ELR (cell line): ENCODE results near the gene ERGIC2.
A peak's percentile ranks its signal among the peaks of the same experiment; 100 is the strongest.
"Not testable (repeated sequence)": the region's sequence is repeated elsewhere in the genome, so short reads cannot be mapped to it uniquely, and the experiment has no call there.

Source experiments
- DNase-seq: peaks from one replicate; pipeline ENCODE4 v3.0.0-alpha.2; 2015; ENCODE audit warnings: low read depth

The ERGIC2 gene

GRCh38 chr12:29380536-29381523 is at the start of gene ERGIC2:
TSS of gene ERGIC2 (minus strand) at chr12:29381172. CDS start at chr12:29371633, 9,539 bp downstream.
- peak; percentile 99 for DNase-seq

GRCh38 chr12:29430716-29431044 is 49.7 kb upstream of the ERGIC2 start:
- DNase-seq = no peak

GRCh38 chr12:29429999-29430715 is 49.2 kb upstream of the ERGIC2 start:
- DNase-seq = no peak

GRCh38 chr12:29428633-29429032 is 47.7 kb upstream of the ERGIC2 start:
- DNase-seq = peak; percentile 43

- DNase-seq = peak; percentile 3
Observed at GRCh38 chr12:29427964-29428363, 47.0 kb upstream of the ERGIC2 start.

- no peak for DNase-seq
Observed at GRCh38 chr12:29426498-29426897, 45.5 kb upstream of the ERGIC2 start.

GRCh38 chr12:29425722-29426121 is 44.8 kb upstream of the ERGIC2 start:
- DNase-seq = no peak

GRCh38 chr12:29416748-29417147 is 35.8 kb upstream of the ERGIC2 start:
- DNase-seq = no peak

- DNase-seq = no peak
Observed at GRCh38 chr12:29415111-29415510, 34.1 kb upstream of the ERGIC2 start.

- DNase-seq = no peak
Observed at GRCh38 chr12:29414368-29414767, 33.4 kb upstream of the ERGIC2 start.

GRCh38 chr12:29405561-29405960 is 24.6 kb upstream of the ERGIC2 start:
- DNase-seq = no peak

- no peak for DNase-seq
Observed at GRCh38 chr12:29403991-29404390, 23.0 kb upstream of the ERGIC2 start.

- no peak for DNase-seq
Observed at GRCh38 chr12:29402437-29402836, 21.5 kb upstream of the ERGIC2 start.

GRCh38 chr12:29398495-29398894 is 17.5 kb upstream of the ERGIC2 start:
- DNase-seq = no peak

GRCh38 chr12:29396774-29397173 is 15.8 kb upstream of the ERGIC2 start:
- DNase-seq = no peak

- no peak for DNase-seq
Observed at GRCh38 chr12:29395356-29395755, 14.4 kb upstream of the ERGIC2 start.

- peak; percentile 43 for DNase-seq
Observed at GRCh38 chr12:29390419-29390818, 9.4 kb upstream of the ERGIC2 start.

- no peak for DNase-seq
Observed at GRCh38 chr12:29389295-29389919, 8.4 kb upstream of the ERGIC2 start.

GRCh38 chr12:29386084-29386680 is 5.2 kb upstream of the ERGIC2 start:
- DNase-seq = not testable (repeated sequence)

GRCh38 chr12:29385194-29385593 is 4.2 kb upstream of the ERGIC2 start:
- not testable (repeated sequence) for DNase-seq

- DNase-seq = no peak
Observed at GRCh38 chr12:29382251-29382650, 1.3 kb upstream of the ERGIC2 start.

- no peak for DNase-seq
Observed at GRCh38 chr12:29376118-29376517, 4.9 kb downstream of the ERGIC2 start.
